HEK293 (cell line): Measurements from ENCODE around the gene FLYWCH1.

Source experiments
- ATF2 ChIP-seq: fragments of 450-650 bp; formaldehyde crosslinking; IDR thresholded peaks from 2 replicates; pipeline ENCODE4 v1.5.1; 2016; ENCODE audit warnings: missing biosample characterization, missing genetic modification characterization, low read depth
- CTCF ChIP-seq: fragments of 450-650 bp; formaldehyde crosslinking; IDR thresholded peaks from 2 replicates; pipeline ENCODE4 v1.5.1; 2016; ENCODE audit warnings: missing biosample characterization, missing genetic modification characterization
- ELK4 ChIP-seq: IDR thresholded peaks from 2 replicates; pipeline ENCODE4 v1.6.1; 2011; ENCODE audit warnings: mild to moderate bottlenecking, low read depth, low read length, borderline replicate concordance
- HIC1 ChIP-seq: fragments of 450-650 bp; formaldehyde crosslinking; IDR thresholded peaks from 2 replicates; pipeline ENCODE4 v1.5.1; 2016; ENCODE audit warnings: missing biosample characterization, missing genetic modification characterization
- KLF16 ChIP-seq: fragments of 450-650 bp; formaldehyde crosslinking; IDR thresholded peaks from 2 replicates; pipeline ENCODE4 v1.5.1; 2017; ENCODE audit warnings: missing biosample characterization, missing genetic modification characterization
- REST ChIP-seq: fragments of 450-650 bp; formaldehyde crosslinking; IDR thresholded peaks from 2 replicates; pipeline ENCODE4 v1.5.1; 2016; ENCODE audit warnings: missing biosample characterization, missing genetic modification characterization
- ZNF146 ChIP-seq: fragments of 450-650 bp; formaldehyde crosslinking; IDR thresholded peaks from 2 replicates; pipeline ENCODE4 v1.5.1; 2016; ENCODE audit warnings: missing biosample characterization, missing genetic modification characterization
- ZNF239 ChIP-seq: fragments of 450-650 bp; formaldehyde crosslinking; IDR thresholded peaks from 2 replicates; pipeline ENCODE4 v1.5.1; 2016; ENCODE audit warnings: missing biosample characterization, missing genetic modification characterization
- ZNF274 ChIP-seq, 2 experiments: fragments of 200-500 bp in 1 of 2; fragments of 450-650 bp in 1 of 2; sonication (Bioruptor generic) in 1 of 2; formaldehyde crosslinking in 1 of 2; IDR thresholded peaks; 2 replicates each; pipeline versions ENCODE4 v1.5.1 to v1.6.1; 2014 to 2016; ENCODE audit warnings: borderline replicate concordance in 1 of 2, inconsistent platforms in 1 of 2, low read length in 1 of 2, missing biosample characterization in 1 of 2, missing genetic modification characterization in 1 of 2
- ZNF350 ChIP-seq: fragments of 450-650 bp; formaldehyde crosslinking; IDR thresholded peaks from 2 replicates; pipeline ENCODE4 v1.5.0; 2017; ENCODE audit warnings: missing biosample characterization, mild to moderate bottlenecking, missing genetic modification characterization
- ZNF423 ChIP-seq: fragments of 450-650 bp; formaldehyde crosslinking; IDR thresholded peaks from 2 replicates; pipeline ENCODE4 v1.5.1; 2016; ENCODE audit warnings: missing biosample characterization, missing genetic modification characterization
- ZNF501 ChIP-seq: fragments of 450-650 bp; formaldehyde crosslinking; IDR thresholded peaks from 2 replicates; pipeline ENCODE4 v1.5.1; 2016; ENCODE audit warnings: missing biosample characterization, missing genetic modification characterization
- ZNF677 ChIP-seq: fragments of 450-650 bp; IDR thresholded peaks from 2 replicates; pipeline ENCODE4 v1.5.0; 2018; ENCODE audit warnings: missing biosample characterization, mild to moderate bottlenecking, missing genetic modification characterization, moderate library complexity

- TF ChIP-seq ZNF239, result no peak
- TF ChIP-seq HIC1, result no peak
- TF ChIP-seq ZNF501, result no peak
- TF ChIP-seq ZNF677 (tag by site-specific recombination), result no peak
- TF ChIP-seq ZNF350 (tag by site-specific recombination), result no peak
- TF ChIP-seq CTCF (tag by site-specific recombination), result no peak
- no peak for TF ChIP-seq KLF16
- TF ChIP-seq ZNF423 (tag by site-specific recombination), result no peak
- TF ChIP-seq ELK4, result no peak
- no peak for TF ChIP-seq ZNF146
- no peak for TF ChIP-seq ATF2
- no peak for TF ChIP-seq REST (tag by site-specific recombination)
- TF ChIP-seq ZNF274 (IDR thresholded peaks at IDR 0.05; ENCODE audit: low read length), result no peak
- TF ChIP-seq ZNF274 (tag by site-specific recombination; IDR thresholded peaks at IDR 0.05; ENCODE audit: borderline replicate concordance), result no peak
Observed at GRCh38 chr16:2866431-2866830, 45.3 kb upstream of the FLYWCH1 start.
